Cardiac fibroblast (primary cell): Measurements from ENCODE around the gene MAN2B2.
"Not testable (repeated sequence)": the region's sequence is repeated elsewhere in the genome, so short reads cannot be mapped to it uniquely, and the experiment has no call there.

Source experiments
- DNase-seq, 2 donors: peaks; one replicate each; pipeline versions ENCODE4 v3.0.0 to v3.0.0-alpha.2; 2010; ENCODE audit warnings: low read depth in 2 of 2
- H3K4me3 ChIP-seq, 2 donors: replicated peaks in 1 of 2; 1 replicate in 1 of 2; 2 replicates in 1 of 2; pipeline ENCODE4 v1.5.1; 2011; ENCODE audit warnings: low read depth in 2 of 2, low read length in 2 of 2, mild to moderate bottlenecking in 2 of 2, moderate library complexity in 1 of 2
- CTCF ChIP-seq: IDR thresholded peaks from one replicate; pipeline ENCODE4 v1.5.1; 2011; ENCODE audit warnings: low read depth, mild to moderate bottlenecking, low read length, inconsistent platforms

MAN2B2 gene

GRCh38 chr4:6647169-6647568 is 72.2 kb downstream of the MAN2B2 start:
- no peak for TF ChIP-seq CTCF
- DNase-seq, result no peak
- no peak overlapping the region for H3K4me3 ChIP-seq

GRCh38 chr4:6647582-6648230 is 72.7 kb downstream of the MAN2B2 start:
- no peak for TF ChIP-seq CTCF
- H3K4me3 ChIP-seq, result no peak overlapping the region
- DNase-seq, result no peak

DNA sequence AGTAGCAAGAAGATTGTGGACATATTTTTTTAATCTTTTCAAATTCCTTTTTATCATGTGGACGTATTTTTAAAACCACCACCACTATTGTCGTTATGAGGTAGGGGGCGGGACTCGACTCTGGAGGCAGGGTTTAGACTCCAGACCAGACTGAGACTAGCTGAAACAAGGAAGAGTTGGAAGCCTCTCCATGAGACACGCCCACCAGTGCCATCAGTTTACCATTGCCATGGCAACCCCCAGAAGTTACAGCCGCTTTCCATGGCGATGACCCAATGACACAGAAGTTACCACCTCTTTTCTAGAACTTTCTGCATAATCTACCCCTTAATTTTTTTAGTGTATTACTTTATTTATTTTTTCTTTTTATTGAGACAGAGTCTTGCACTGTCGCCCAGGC is 74.2 kb downstream of the MAN2B2 start:
- no peak for TF ChIP-seq CTCF
- H3K4me3 ChIP-seq, result no peak overlapping the region
- DNase-seq, result no peak

- DNase-seq, H3K4me3 ChIP-seq: not testable (repeated sequence)
Observed at GRCh38 chr4:6654211-6654610, 79.2 kb downstream of the MAN2B2 start.

DNA sequence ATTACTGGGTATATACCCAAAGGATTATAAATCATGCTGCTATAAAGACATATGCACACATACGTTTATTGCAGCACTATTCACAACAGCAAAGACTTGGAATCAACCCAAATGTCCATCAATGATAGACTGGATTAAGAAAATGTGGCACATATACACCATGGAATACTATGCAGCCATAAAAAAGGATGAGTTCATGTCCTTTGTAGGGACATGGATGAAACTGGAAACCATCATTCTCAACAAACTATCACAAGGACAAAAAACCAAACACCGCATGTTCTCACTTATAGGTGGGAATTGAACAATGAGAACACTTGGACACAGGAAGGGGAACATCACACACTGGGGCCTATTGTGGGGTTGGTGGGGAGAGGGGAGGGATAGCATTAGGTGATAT is 80.3 kb downstream of the MAN2B2 start:
- H3K4me3 ChIP-seq, DNase-seq: not testable (repeated sequence)

DNA sequence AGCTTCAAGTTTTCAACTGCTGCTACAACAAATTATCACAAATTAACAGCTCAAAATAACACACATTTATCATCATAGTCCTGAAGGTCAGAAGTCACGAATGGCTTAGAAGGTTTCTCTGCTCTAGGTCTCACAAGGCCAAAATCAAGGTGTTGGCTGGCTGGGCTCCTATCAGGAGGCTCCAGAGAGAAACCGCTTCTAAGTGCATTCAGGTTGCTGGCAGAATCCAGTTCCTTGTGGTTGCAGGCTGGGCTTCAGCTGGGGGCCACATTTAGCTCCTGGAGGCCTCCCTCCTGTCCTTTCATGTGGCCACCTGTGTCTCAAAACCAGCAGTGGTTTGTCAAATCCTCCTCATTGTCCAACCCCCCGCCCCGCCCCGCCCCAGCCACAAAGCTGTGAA is 80.9 kb downstream of the MAN2B2 start:
- H3K4me3 ChIP-seq, result no peak overlapping the region
- DNase-seq, result no peak
- no peak for TF ChIP-seq CTCF

GRCh38 chr4:6657242-6658208 is 82.5 kb downstream of the MAN2B2 start:
- no peak for DNase-seq
- no peak for TF ChIP-seq CTCF
- H3K4me3 ChIP-seq, result no peak overlapping the region
